ENCODE measurements around the gene FNDC11.

FNDC11 gene

GRCh38 chr20:63549679-63550282 lies 4.2 kb upstream of the FNDC11 start:
- ChIA-PET CTCF (interaction anchor here (1.0 kb wide), 1 partner anchor 12 kb away, joined by 3 read pairs; the partner anchor contains the start of gene PTK6), POLR2A (no interaction called here)
- no peak for DNase-seq (ENCODE audit: extremely low spot score)
- TF ChIP-seq, protein P1, sequence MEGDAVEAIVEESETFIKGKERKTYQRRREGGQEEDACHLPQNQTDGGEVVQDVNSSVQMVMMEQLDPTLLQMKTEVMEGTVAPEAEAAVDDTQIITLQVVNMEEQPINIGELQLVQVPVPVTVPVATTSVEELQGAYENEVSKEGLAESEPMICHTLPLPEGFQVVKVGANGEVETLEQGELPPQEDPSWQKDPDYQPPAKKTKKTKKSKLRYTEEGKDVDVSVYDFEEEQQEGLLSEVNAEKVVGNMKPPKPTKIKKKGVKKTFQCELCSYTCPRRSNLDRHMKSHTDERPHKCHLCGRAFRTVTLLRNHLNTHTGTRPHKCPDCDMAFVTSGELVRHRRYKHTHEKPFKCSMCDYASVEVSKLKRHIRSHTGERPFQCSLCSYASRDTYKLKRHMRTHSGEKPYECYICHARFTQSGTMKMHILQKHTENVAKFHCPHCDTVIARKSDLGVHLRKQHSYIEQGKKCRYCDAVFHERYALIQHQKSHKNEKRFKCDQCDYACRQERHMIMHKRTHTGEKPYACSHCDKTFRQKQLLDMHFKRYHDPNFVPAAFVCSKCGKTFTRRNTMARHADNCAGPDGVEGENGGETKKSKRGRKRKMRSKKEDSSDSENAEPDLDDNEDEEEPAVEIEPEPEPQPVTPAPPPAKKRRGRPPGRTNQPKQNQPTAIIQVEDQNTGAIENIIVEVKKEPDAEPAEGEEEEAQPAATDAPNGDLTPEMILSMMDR (IDR thresholded peaks at IDR 0.05; ENCODE audit: control extremely low read depth, extremely low read depth, low read depth, missing control alignments) = no peak

DNA sequence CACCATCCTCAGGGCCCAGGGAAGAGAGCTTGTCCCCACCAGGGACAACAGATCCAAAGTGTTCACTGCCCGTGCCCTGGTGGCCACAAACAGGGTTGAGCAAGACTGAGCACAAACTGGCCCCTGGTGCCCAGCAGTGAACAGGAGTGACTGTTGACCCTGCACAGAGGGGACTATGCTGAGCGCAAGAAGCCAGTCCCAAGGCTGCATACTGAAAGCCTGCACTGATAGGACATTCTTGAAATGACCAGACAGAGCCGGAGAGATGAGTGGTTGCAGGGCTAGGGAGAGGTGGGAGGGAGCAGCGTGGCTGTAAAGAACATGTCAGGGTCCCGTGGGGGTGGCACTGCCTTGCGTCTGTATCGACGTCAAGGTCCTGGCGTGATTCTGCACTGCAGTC lies 2.9 kb upstream of the FNDC11 start:
- POLR2A ChIA-PET = no interaction called here
- CTCF ChIA-PET = interaction anchor here (0.8 to 2.4 kb wide), 3 partner anchors 13 to 91 kb away, joined by 3 to 22 read pairs (median 3); partner anchors contain the start of gene PTK6
- DNase-seq (ENCODE audit: extremely low spot score) = no peak
- TF ChIP-seq, protein P1 (IDR thresholded peaks at IDR 0.05; ENCODE audit: control extremely low read depth, extremely low read depth, low read depth, missing control alignments) = no peak

- TF ChIP-seq, protein P1 (IDR thresholded peaks at IDR 0.05; ENCODE audit: control extremely low read depth, extremely low read depth, low read depth, missing control alignments) = no peak
- CTCF ChIA-PET = interaction anchor here (1.0 to 2.4 kb wide), 3 partner anchors 9 to 56 kb away, joined by 3 to 22 read pairs (median 3); partner anchors contain the start of gene PTK6
- POLR2A ChIA-PET = interaction anchor here (0.8 kb wide), 1 partner anchor 13 kb away, joined by 3 read pairs; no protein-coding TSS in a partner anchor
- DNase-seq (ENCODE audit: extremely low spot score) = no peak
Measured at GRCh38 chr20:63552481-63553249, 1.3 kb upstream of the FNDC11 start.

- ChIA-PET POLR2A (interaction anchor here (0.8 kb wide), 1 partner anchor 12 kb away, joined by 3 read pairs; no protein-coding TSS in a partner anchor), CTCF (interaction anchor here (2.4 kb wide), 1 partner anchor 15 kb away, joined by 22 read pairs; the partner anchor contains the start of gene PTK6)
- TF ChIP-seq, protein P1 (IDR thresholded peaks at IDR 0.05; ENCODE audit: control extremely low read depth, extremely low read depth, low read depth, missing control alignments) = no peak
- DNase-seq (ENCODE audit: extremely low spot score) = peak; percentile 87
Measured at GRCh38 chr20:63553251-63553932, 567 bp upstream of the FNDC11 start.

DNA sequence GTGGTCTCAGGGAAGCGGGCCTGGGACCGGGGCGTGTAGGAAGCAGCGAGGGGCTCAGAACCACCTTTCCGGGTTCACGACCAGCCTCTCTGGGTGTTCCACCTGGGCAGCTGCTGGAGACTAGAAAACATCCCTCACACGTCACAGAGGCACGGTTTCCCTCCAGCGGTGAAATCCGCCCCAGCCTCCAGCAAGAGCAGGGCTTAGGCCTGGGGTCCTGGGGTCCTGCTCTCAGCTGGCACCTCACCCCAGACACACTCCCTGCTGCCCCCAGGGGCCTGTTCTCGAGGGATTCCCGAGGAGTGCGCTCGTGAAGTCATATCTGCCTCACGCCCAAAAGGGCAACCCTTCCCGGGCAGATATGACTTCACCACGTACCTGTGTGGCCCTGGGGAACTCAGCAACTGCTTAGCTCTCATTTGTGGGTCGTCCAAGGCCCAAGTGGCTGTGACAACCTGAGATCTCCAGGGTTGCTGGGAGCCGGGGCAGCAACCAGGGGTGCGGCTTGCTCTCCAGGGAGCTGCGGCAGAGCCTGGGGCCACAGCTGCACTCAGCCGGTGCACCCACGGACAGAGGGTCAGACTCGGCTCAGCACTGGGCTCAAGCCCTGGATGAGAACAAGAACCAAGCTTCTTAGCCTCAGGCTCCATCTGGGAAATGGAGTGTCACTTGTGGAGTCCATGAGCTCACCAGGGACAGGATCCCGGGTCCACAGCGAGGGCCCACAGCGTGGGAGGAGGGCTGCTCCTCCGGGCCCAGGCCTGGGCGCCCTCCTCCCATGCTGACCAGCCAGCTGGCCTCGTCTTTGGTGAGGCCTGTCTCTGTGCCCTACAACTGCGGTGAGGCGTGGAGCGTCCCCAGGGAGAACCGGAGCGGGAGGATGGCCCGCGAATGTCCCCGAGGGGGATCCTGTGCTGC lies 661 bp downstream of the FNDC11 start:
- ChIA-PET CTCF (interaction anchor here (0.8 to 1.8 kb wide), 5 partner anchors 12 to 87 kb away, joined by 3 to 5 read pairs (median 4); partner anchors contain the start of gene PTK6), POLR2A (interaction anchor here (1.2 kb wide), 1 partner anchor 11 kb away, joined by 3 read pairs; no protein-coding TSS in a partner anchor)
- TF ChIP-seq, protein P1 (IDR thresholded peaks at IDR 0.05; ENCODE audit: control extremely low read depth, extremely low read depth, low read depth, missing control alignments) = no peak
- DNase-seq (ENCODE audit: extremely low spot score) = no peak
